Kidney epithelial cell (primary cell): ENCODE measurements around the gene LDB2. TPM values are rescaled to one million over a fixed set of nuclear protein-coding genes. Genes with fewer than 3 reads are reported as not detected.

Experiments
- DNase-seq: peaks from one replicate; pipeline ENCODE4 v3.0.0-alpha.2; 2010; ENCODE audit warnings: low read depth
- H3K27me3 ChIP-seq: 2 replicates; pipeline ENCODE4 v1.6.0; 2011; ENCODE audit warnings: low read length; ENCODE audit not compliant: control insufficient read depth, insufficient read depth
- H3K36me3 ChIP-seq: 2 replicates; pipeline ENCODE4 v1.5.1; 2011; ENCODE audit warnings: low read length; ENCODE audit not compliant: control insufficient read depth, insufficient read depth
- H3K4me3 ChIP-seq: 2 replicates; pipeline ENCODE4 v1.5.1; 2011; ENCODE audit warnings: low read depth, mild to moderate bottlenecking, control low read depth, low read length
- CTCF ChIP-seq: IDR thresholded peaks from 2 replicates; pipeline ENCODE4 v1.5.1; 2011; ENCODE audit warnings: mild to moderate bottlenecking, moderate library complexity, low read length, control low read depth, inconsistent platforms; ENCODE audit not compliant: insufficient read depth, poor library complexity, severe bottlenecking
- total RNA-seq: library from RNA; depleted of rRNA; stranded (reverse); fragments of >200 nt; gene quantifications from 2 replicates; pipeline ENCODE4 v1.2.3, GENCODE V29; 2015

Gene LDB2
- total RNA-seq = 0.07 and 0.46 TPM in 2 replicates

- no peak for DNase-seq
- TF ChIP-seq CTCF = no peak
- no peaks in the 10 kb centered on the region for H3K36me3 ChIP-seq
- H3K4me3 ChIP-seq = peak within 1 kb of the TSS; percentile 14
- H3K27me3 ChIP-seq = no peaks in the 10 kb centered on the region
These were observed at the start of gene LDB2 for GRCh38 chr4:16897991-16898827. TSS of gene LDB2 (minus strand) at chr4:16898645.

- Histone ChIP-seq H3K4me3 (no peak overlapping the region), H3K27me3 (no peaks in the 10 kb centered on the region), H3K36me3 (no peaks in the 10 kb centered on the region)
- DNase-seq = no peak
- TF ChIP-seq CTCF = no peak
These were observed 44.0 kb upstream of the LDB2 start for GRCh38 chr4:16942491-16942890.

- H3K4me3 ChIP-seq = no peak overlapping the region
- H3K36me3 ChIP-seq = no peaks in the 10 kb centered on the region
- no peaks in the 10 kb centered on the region for H3K27me3 ChIP-seq
- DNase-seq = no peak
- TF ChIP-seq CTCF = no peak
These were observed 40.7 kb upstream of the LDB2 start for GRCh38 chr4:16939178-16939577.

GRCh38 chr4:16938512-16939040 lies 40.1 kb upstream of the LDB2 start:
- no peak overlapping the region for H3K4me3 ChIP-seq
- no peaks in the 10 kb centered on the region for H3K27me3 ChIP-seq
- TF ChIP-seq CTCF = no peak
- no peak for DNase-seq
- no peaks in the 10 kb centered on the region for H3K36me3 ChIP-seq

- Histone ChIP-seq H3K27me3 (no peaks in the 10 kb centered on the region), H3K36me3 (no peaks in the 10 kb centered on the region), H3K4me3 (no peak overlapping the region)
- no peak for TF ChIP-seq CTCF
- DNase-seq = no peak
These were observed 33.2 kb upstream of the LDB2 start for GRCh38 chr4:16931339-16932305.
